GM23248 (cell line): ENCODE data around the gene IARS1. TPM values are rescaled to one million over a fixed set of nuclear protein-coding genes. Genes with fewer than 3 reads are reported as not detected.

ENCODE experiments used
- DNase-seq: peaks from one replicate; pipeline ENCODE4 v3.0.0-alpha.2; 2015
- H2AFZ ChIP-seq: fragments of 200-600 bp; sonication (generic); 2 replicates; pipeline ENCODE4 v1.6.1; 2016; ENCODE audit warnings: antibody characterized with exemption
- H3F3A ChIP-seq: fragments of 200-600 bp; sonication (generic); 2 replicates; pipeline ENCODE4 v1.6.1; 2016; ENCODE audit warnings: mild to moderate bottlenecking, antibody characterized with exemption, mixed run types; ENCODE audit not compliant: insufficient read depth
- H3K27ac ChIP-seq: fragments of 200-600 bp; sonication (generic); 2 replicates; pipeline ENCODE4 v1.5.1; 2016; ENCODE audit warnings: mild to moderate bottlenecking
- H3K27me3 ChIP-seq: fragments of 200-600 bp; sonication (generic); replicated peaks from 2 replicates; pipeline ENCODE4 v1.6.1; 2016; ENCODE audit warnings: mild to moderate bottlenecking; ENCODE audit not compliant: insufficient read depth
- H3K36me3 ChIP-seq: fragments of 200-600 bp; sonication (generic); 2 replicates; pipeline ENCODE4 v1.6.1; 2016; ENCODE audit warnings: low read depth, mild to moderate bottlenecking
- H3K4me1 ChIP-seq: fragments of 200-600 bp; sonication (generic); 2 replicates; pipeline ENCODE4 v1.6.1; 2016; ENCODE audit warnings: mild to moderate bottlenecking; ENCODE audit not compliant: insufficient read depth
- H3K4me2 ChIP-seq: fragments of 200-600 bp; sonication (generic); one replicate; pipeline ENCODE4 v1.6.1; 2016; ENCODE audit warnings: mild to moderate bottlenecking; ENCODE audit not compliant: unreplicated experiment
- H3K4me3 ChIP-seq: fragments of 200-600 bp; sonication (generic); 2 replicates; pipeline ENCODE4 v1.5.1; 2016; ENCODE audit warnings: mild to moderate bottlenecking
- H3K79me2 ChIP-seq: fragments of 200-600 bp; sonication (generic); 2 replicates; pipeline ENCODE4 v1.6.1; 2016; ENCODE audit warnings: mild to moderate bottlenecking; ENCODE audit not compliant: insufficient read depth
- H3K9ac ChIP-seq: fragments of 200-600 bp; sonication (generic); 2 replicates; pipeline ENCODE4 v1.6.1; 2016; ENCODE audit warnings: mild to moderate bottlenecking
- H3K9me2 ChIP-seq: fragments of 200-600 bp; sonication (generic); 2 replicates; pipeline ENCODE4 v1.6.1; 2016; ENCODE audit warnings: mixed run types, mild to moderate bottlenecking, moderate library complexity; ENCODE audit not compliant: insufficient read depth
- H3K9me3 ChIP-seq: fragments of 200-600 bp; sonication (generic); one replicate; pipeline ENCODE4 v1.6.1; 2017; ENCODE audit warnings: low read depth
- H4K20me1 ChIP-seq: fragments of 200-600 bp; sonication (generic); 2 replicates; pipeline ENCODE4 v1.6.0; 2016; ENCODE audit not compliant: insufficient read depth
- EZH2 ChIP-seq: fragments of 200-600 bp; sonication (generic); IDR thresholded peaks from 2 replicates; pipeline ENCODE4 v1.6.1; 2018; ENCODE audit warnings: antibody characterized with exemption, mild to moderate bottlenecking; ENCODE audit not compliant: insufficient read depth, poor library complexity, severe bottlenecking
- EZH2phosphoT487 ChIP-seq: fragments of 200-600 bp; sonication (generic); IDR thresholded peaks from 2 replicates; pipeline ENCODE4 v1.6.1; 2018; ENCODE audit warnings: antibody characterized with exemption, moderate library complexity, mild to moderate bottlenecking, low read depth; ENCODE audit not compliant: insufficient read depth
- WGBS, 2 experiments: methylation state at CpG; one replicate each; pipeline ENCODE4 v1.1.6; 2015 to 2017; ENCODE audit warnings: low lambda C conversion rate in 2 of 2, low coverage in 1 of 2; ENCODE audit errors: missing lambda C conversion rate in 2 of 2; 5-methylcytosine and 5-hydroxymethylcytosine counted together
- in situ Hi-C: fragments of 300-500 bp; cut with MboI; formaldehyde crosslinking; loops from 2 replicates; pipeline ENCODE4 v1.15.0; 2020
- polyA plus RNA-seq: library from polyadenylated mRNA; unstranded; fragments of >200 nt; fragmentation: Nextera tagmentation; extraction: Ambion mirVana; gene quantifications from 2 replicates; pipeline ENCODE4 v1.2.1, GENCODE V29; 2016
- total RNA-seq: library from RNA; depleted of rRNA; stranded (reverse); fragments of >200 nt; shearing (Covaris generic); gene quantifications from 2 replicates; pipeline ENCODE4 v1.2.3, GENCODE V29; 2014

Gene IARS1
- total and polyA plus RNA-seq, 2 experiments from 2014 or later: 223 to 343 TPM

GRCh38 chr9:92325269-92325990 is 31.9 kb upstream of the IARS1 start, which contains the start of the genes CENPP and NOL8:
CENPP (plus strand) TSS chr9:92325953.
NOL8 (minus strand) TSS chr9:92325350; CDS start chr9:92324161, 1,189 bp downstream.
- H3K9ac ChIP-seq: peak within 1 kb of the TSS; percentile 98
- no peaks in the 10 kb centered on the region for H3K27me3 ChIP-seq
- TF ChIP-seq EZH2phosphoT487 (no peak), EZH2 (no peak)
- H2AFZ ChIP-seq: peak within 1 kb of the TSS; percentile 99
- peaks cover 26% of the 10 kb centered on the region for H3K36me3 ChIP-seq
- DNase-seq: peak; percentile 97
- H3K4me3 ChIP-seq: peak within 1 kb of the TSS; percentile 96
- 1% methylated on average over 55 of the region's 55 CpGs for WGBS, 2 experiments
- no peaks in the 10 kb centered on the region for H4K20me1 ChIP-seq
- peaks cover 9% of the 10 kb centered on the region; the same call in 1 of the 2 replicates for H3K4me1 ChIP-seq
- no peaks in the 10 kb centered on the region for H3K9me2 ChIP-seq
- in situ Hi-C loops: loop anchor here (10.0 kb wide), 1 partner anchor 309 kb away; no protein-coding TSS in a partner anchor
- H3K4me2 ChIP-seq: peak within 1 kb of the TSS; percentile 99
- peaks cover 47% of the 10 kb centered on the region for H3K79me2 ChIP-seq
- H3K9me3 ChIP-seq: no peaks in the 10 kb centered on the region
- no peaks in the 10 kb centered on the region for H3F3A ChIP-seq
- peak within 1 kb of the TSS; percentile 97 for H3K27ac ChIP-seq

- H3K27ac ChIP-seq: peak overlapping the region; percentile 97
- H2AFZ ChIP-seq: peak overlapping the region; percentile 99
- no peaks in the 10 kb centered on the region for H3F3A ChIP-seq
- H3K9me3 ChIP-seq: no peaks in the 10 kb centered on the region
- peaks cover 9% of the 10 kb centered on the region; the same call in 1 of the 2 replicates for H3K4me1 ChIP-seq
- in situ Hi-C loops: loop anchor here (10.0 kb wide), 1 partner anchor 310 kb away; no protein-coding TSS in a partner anchor
- H3K27me3 ChIP-seq: no peaks in the 10 kb centered on the region
- peaks cover 47% of the 10 kb centered on the region for H3K79me2 ChIP-seq
- no peaks in the 10 kb centered on the region for H4K20me1 ChIP-seq
- H3K4me2 ChIP-seq: peak overlapping the region; percentile 99
- peaks cover 26% of the 10 kb centered on the region for H3K36me3 ChIP-seq
- no peak for TF ChIP-seq EZH2
- TF ChIP-seq EZH2phosphoT487: no peak
- H3K9me2 ChIP-seq: no peaks in the 10 kb centered on the region
- H3K9ac ChIP-seq: peak overlapping the region; percentile 98
- DNase-seq: peak; percentile 76
- WGBS, 2 experiments: 1 to 3% methylated on average over 11 to 12 of the region's 12 CpGs
- H3K4me3 ChIP-seq: peak overlapping the region; percentile 96
Measured at GRCh38 chr9:92324889-92325268, 31.4 kb upstream of the IARS1 start.

GRCh38 chr9:92324431-92324830 is 30.9 kb upstream of the IARS1 start:
- Histone ChIP-seq H3K27ac (peak overlapping the region; percentile 97; the same call in 1 of the 2 replicates), H2AFZ (peak overlapping the region; percentile 99), H3K4me1 (peaks cover 9% of the 10 kb centered on the region; the same call in 1 of the 2 replicates), H3K4me2 (peak overlapping the region; percentile 99), H3K79me2 (peaks cover 47% of the 10 kb centered on the region), H3K9me2 (no peaks in the 10 kb centered on the region), H3K36me3 (peaks cover 29% of the 10 kb centered on the region), H4K20me1 (no peaks in the 10 kb centered on the region), H3K27me3 (no peaks in the 10 kb centered on the region), H3F3A (no peaks in the 10 kb centered on the region), H3K9me3 (no peaks in the 10 kb centered on the region), H3K4me3 (peak overlapping the region; percentile 96), H3K9ac (peak overlapping the region; percentile 98)
- in situ Hi-C loops: loop anchor here (10.0 kb wide), 1 partner anchor 310 kb away; no protein-coding TSS in a partner anchor
- 22 to 25% methylated on average over 2 of the region's 2 CpGs for WGBS, 2 experiments
- no peak for DNase-seq
- TF ChIP-seq EZH2 (no peak), EZH2phosphoT487 (no peak)

- no peak for TF ChIP-seq EZH2
- no peak for TF ChIP-seq EZH2phosphoT487
- Histone ChIP-seq H3K27me3 (no peaks in the 10 kb centered on the region), H2AFZ (no peak overlapping the region), H3K4me3 (no peak overlapping the region), H3K4me2 (no peak overlapping the region), H3K9me2 (no peaks in the 10 kb centered on the region), H3F3A (0 out of 2 replicates have a peak, but pooled peaks cover 5% of the 10 kb centered on the region), H3K9me3 (no peaks in the 10 kb centered on the region), H3K9ac (no peak overlapping the region), H3K4me1 (no peaks in the 10 kb centered on the region), H4K20me1 (no peaks in the 10 kb centered on the region), H3K27ac (no peak overlapping the region), H3K79me2 (peaks cover 39% of the 10 kb centered on the region), H3K36me3 (peaks cover 55% of the 10 kb centered on the region)
- 89 to 96% methylated on average over 5 of the region's 5 CpGs for WGBS, 2 experiments
- in situ Hi-C loops: no loop called here
- DNase-seq: no peak
Measured at GRCh38 chr9:92315456-92315855, 22.0 kb upstream of the IARS1 start.
